Uterus (tissue), 2 donors: ENCODE results near the gene STIM2.

Experiments
- POLR2A ChIP-seq, 2 donors: fragments of 450-650 bp; IDR thresholded peaks; one replicate each; pipeline ENCODE4 v1.6.1; 2016; ENCODE audit warnings: antibody characterized with exemption in 2 of 2, mild to moderate bottlenecking in 1 of 2, moderate library complexity in 1 of 2
- TF ChIP-seq, protein P1 (sequence below), 4 experiments: fragments of 200-600 bp in 2 of 4; fragments of 450-650 bp in 2 of 4; sonication (generic) in 2 of 4; IDR thresholded peaks; one replicate each; pipeline ENCODE4 v1.5.1; 2016 to 2019; ENCODE audit warnings: antibody characterized with exemption in 4 of 4, mild to moderate bottlenecking in 2 of 4, moderate library complexity in 1 of 4

DNA sequence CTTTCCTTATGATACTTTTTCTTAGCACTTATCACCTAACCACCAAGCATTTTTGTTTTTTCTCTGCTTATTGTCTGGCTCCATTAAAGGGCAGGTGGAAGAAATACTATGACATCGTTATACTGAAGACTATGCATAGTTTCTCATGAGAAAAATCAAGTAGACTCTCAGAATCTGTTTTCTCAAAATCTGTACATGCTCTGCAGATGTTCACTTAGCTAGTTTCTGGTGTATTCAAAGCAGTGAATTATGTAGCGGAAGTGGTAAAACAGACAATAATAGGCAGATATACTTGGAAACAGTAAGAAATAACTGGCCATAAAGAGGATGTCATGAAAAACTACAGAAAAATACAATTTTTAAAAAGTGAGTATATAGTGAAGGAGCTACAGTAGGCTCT is 146.0 kb downstream of the STIM2 start:
- TF ChIP-seq, protein P1, sequence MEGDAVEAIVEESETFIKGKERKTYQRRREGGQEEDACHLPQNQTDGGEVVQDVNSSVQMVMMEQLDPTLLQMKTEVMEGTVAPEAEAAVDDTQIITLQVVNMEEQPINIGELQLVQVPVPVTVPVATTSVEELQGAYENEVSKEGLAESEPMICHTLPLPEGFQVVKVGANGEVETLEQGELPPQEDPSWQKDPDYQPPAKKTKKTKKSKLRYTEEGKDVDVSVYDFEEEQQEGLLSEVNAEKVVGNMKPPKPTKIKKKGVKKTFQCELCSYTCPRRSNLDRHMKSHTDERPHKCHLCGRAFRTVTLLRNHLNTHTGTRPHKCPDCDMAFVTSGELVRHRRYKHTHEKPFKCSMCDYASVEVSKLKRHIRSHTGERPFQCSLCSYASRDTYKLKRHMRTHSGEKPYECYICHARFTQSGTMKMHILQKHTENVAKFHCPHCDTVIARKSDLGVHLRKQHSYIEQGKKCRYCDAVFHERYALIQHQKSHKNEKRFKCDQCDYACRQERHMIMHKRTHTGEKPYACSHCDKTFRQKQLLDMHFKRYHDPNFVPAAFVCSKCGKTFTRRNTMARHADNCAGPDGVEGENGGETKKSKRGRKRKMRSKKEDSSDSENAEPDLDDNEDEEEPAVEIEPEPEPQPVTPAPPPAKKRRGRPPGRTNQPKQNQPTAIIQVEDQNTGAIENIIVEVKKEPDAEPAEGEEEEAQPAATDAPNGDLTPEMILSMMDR (IDR thresholded peaks at IDR 0.05): no peak
- TF ChIP-seq POLR2A (IDR thresholded peaks at IDR 0.05): no peak
